HEK293T (cell line): Measurements from ENCODE around the gene GATAD2B.

Experiments
- BHLHE40 ChIP-seq: fragments of 450-650 bp; IDR thresholded peaks from 2 replicates; pipeline ENCODE4 v1.6.1; 2016; ENCODE audit warnings: mild to moderate bottlenecking, moderate library complexity, borderline replicate concordance
- FOXA1 ChIP-seq: fragments of 450-650 bp; IDR thresholded peaks from 2 replicates; pipeline ENCODE4 v1.6.1; 2016; ENCODE audit warnings: mild to moderate bottlenecking
- HDGF ChIP-seq: fragments of 450-650 bp; IDR thresholded peaks from 2 replicates; pipeline ENCODE4 v1.6.1; 2017; ENCODE audit warnings: antibody characterized with exemption, borderline replicate concordance
- L3MBTL2 ChIP-seq: fragments of 450-650 bp; conservative IDR thresholded peaks from 2 replicates; pipeline ENCODE4 v1.6.1; 2016; ENCODE audit warnings: mild to moderate bottlenecking
- LEF1 ChIP-seq: fragments of 450-650 bp; IDR thresholded peaks from 2 replicates; pipeline ENCODE4 v1.6.1; 2017; ENCODE audit warnings: mild to moderate bottlenecking, borderline replicate concordance
- PKNOX1 ChIP-seq: fragments of 450-650 bp; IDR thresholded peaks from 2 replicates; pipeline ENCODE4 v1.6.1; 2016

GRCh38 chr1:153872331-153872730 is 50.4 kb downstream of the GATAD2B start:
- TF ChIP-seq BHLHE40 (no peak), LEF1 (no peak), L3MBTL2 (no peak), FOXA1 (no peak), HDGF (no peak), PKNOX1 (no peak)
